HepG2 (cell line): Measurements from ENCODE around the gene ACAP3. TPM values are rescaled to one million over a fixed set of nuclear protein-coding genes. Genes with fewer than 3 reads are reported as not detected.
A peak's percentile ranks its signal among the peaks of the same experiment; 100 is the strongest.

ENCODE experiments used
- BATF2 ChIP-seq: sonication (generic); formaldehyde crosslinking; IDR thresholded peaks from 2 replicates; pipeline ENCODE4 v1.8.0; 2022; ENCODE audit warnings: mild to moderate bottlenecking, missing genetic modification reagents, moderate library complexity
- CBX1 ChIP-seq: IDR thresholded peaks from one replicate; pipeline ENCODE4 v1.6.1; 2016; ENCODE audit warnings: antibody characterized with exemption, low read depth
- HIC2 ChIP-seq: sonication (generic); formaldehyde crosslinking; IDR thresholded peaks from 2 replicates; pipeline ENCODE4 v1.9.0; 2022; ENCODE audit warnings: low read depth, missing genetic modification reagents
- KLF11 ChIP-seq: IDR thresholded peaks from 2 replicates; pipeline ENCODE4 v1.6.1; 2016; ENCODE audit warnings: missing compliant biosample characterization
- KLF16 ChIP-seq, 2 experiments: sonication (generic) in 1 of 2; formaldehyde crosslinking in 1 of 2; IDR thresholded peaks; 2 replicates each; pipeline versions ENCODE4 v1.6.1 to v1.8.0; 2016 to 2023; ENCODE audit warnings: missing genetic modification reagents in 2 of 2, missing compliant biosample characterization in 1 of 2
- MZF1 ChIP-seq: sonication (generic); formaldehyde crosslinking; IDR thresholded peaks from 2 replicates; pipeline ENCODE4 v1.8.1; 2023; ENCODE audit warnings: mild to moderate bottlenecking, missing genetic modification reagents, borderline replicate concordance
- NFAT5 ChIP-seq: sonication (generic); formaldehyde crosslinking; IDR thresholded peaks from 2 replicates; pipeline ENCODE4 v1.4.0; 2020; ENCODE audit warnings: missing genetic modification reagents
- RBFOX2 ChIP-seq: fragments of 200-400 bp; formaldehyde crosslinking; IDR thresholded peaks from 2 replicates; pipeline ENCODE4 v1.6.1; 2017; ENCODE audit warnings: low read depth, mild to moderate bottlenecking, low read length
- SIN3A ChIP-seq: IDR thresholded peaks from 2 replicates; pipeline ENCODE4 v1.6.1; 2011; ENCODE audit warnings: low read depth, mild to moderate bottlenecking, control low read depth, low read length, borderline replicate concordance
- SOX13 ChIP-seq, 3 experiments: fragments of 450-650 bp in 1 of 3; sonication (generic) in 1 of 3; formaldehyde crosslinking in 1 of 3; IDR thresholded peaks in 2 of 3; conservative IDR thresholded peaks in 1 of 3; 2 replicates each; pipeline versions ENCODE4 v1.5.0 to v1.6.1; 2016 to 2020; ENCODE audit warnings: antibody characterized with exemption in 1 of 3, mild to moderate bottlenecking in 1 of 3, missing compliant biosample characterization in 1 of 3, missing genetic modification reagents in 1 of 3, moderate library complexity in 1 of 3
- TBX2 ChIP-seq: sonication (generic); formaldehyde crosslinking; IDR thresholded peaks from 2 replicates; pipeline ENCODE4 v1.5.0; 2020; ENCODE audit warnings: missing genetic modification reagents, mild to moderate bottlenecking, borderline replicate concordance
- XBP1 ChIP-seq: sonication (generic); formaldehyde crosslinking; IDR thresholded peaks from 2 replicates; pipeline ENCODE4 v1.5.0; 2020; ENCODE audit warnings: missing genetic modification reagents
- ZBTB37 ChIP-seq: sonication (generic); formaldehyde crosslinking; IDR thresholded peaks from 2 replicates; pipeline ENCODE4 v1.4.0; 2020; ENCODE audit warnings: mild to moderate bottlenecking, missing genetic modification reagents
- ZC3H13 ChIP-seq: sonication (generic); formaldehyde crosslinking; IDR thresholded peaks from 2 replicates; pipeline ENCODE4 v1.8.1; 2023; ENCODE audit warnings: mild to moderate bottlenecking, missing genetic modification reagents, moderate library complexity
- ZNF10 ChIP-seq: sonication (generic); formaldehyde crosslinking; IDR thresholded peaks from 2 replicates; pipeline ENCODE4 v1.4.0; 2020; ENCODE audit warnings: mild to moderate bottlenecking, low read depth, missing genetic modification reagents, borderline replicate concordance
- ZNF12 ChIP-seq: sonication (generic); formaldehyde crosslinking; IDR thresholded peaks from 2 replicates; pipeline ENCODE4 v1.5.0; 2020; ENCODE audit warnings: missing genetic modification reagents
- ZNF331 ChIP-seq: sonication (generic); formaldehyde crosslinking; IDR thresholded peaks from 2 replicates; pipeline ENCODE4 v1.4.0; 2020; ENCODE audit warnings: missing genetic modification reagents
- ZNF33B ChIP-seq: sonication (generic); formaldehyde crosslinking; IDR thresholded peaks from 2 replicates; pipeline ENCODE4 v1.5.1; 2020; ENCODE audit warnings: mild to moderate bottlenecking, missing genetic modification reagents
- ZNF607 ChIP-seq: sonication (generic); formaldehyde crosslinking; IDR thresholded peaks from 2 replicates; pipeline ENCODE4 v1.5.1; 2020; ENCODE audit warnings: missing genetic modification reagents, mild to moderate bottlenecking, borderline replicate concordance
- ZNF749 ChIP-seq: sonication (generic); formaldehyde crosslinking; IDR thresholded peaks from 2 replicates; pipeline ENCODE4 v1.8.0; 2022; ENCODE audit warnings: mild to moderate bottlenecking, missing genetic modification reagents, moderate library complexity, borderline replicate concordance
- polyA plus RNA-seq, 8 experiments: library from polyadenylated mRNA; depleted of rRNA in 3 of 8; stranded (reverse) in 7 of 8; unstranded in 1 of 8; fragments of >200 nt; fragmentation: Illumina TruSeq in 4 of 8; extraction: Trizol in 4 of 8; gene quantifications; 2 replicates each; pipeline versions ENCODE4 v1.2.1 to v1.2.3, GENCODE V29; 2011 to 2016; ENCODE audit warnings: low read depth in 4 of 8, missing spikeins in 1 of 8, mixed read lengths in 1 of 8; ENCODE audit not compliant: insufficient read depth in 1 of 8
- total RNA-seq, 5 experiments: library from RNA; depleted of rRNA; stranded (reverse); fragments of >200 nt; fragmentation: Illumina TruSeq; extraction: Trizol; gene quantifications; 2 replicates each; pipeline ENCODE4 v1.2.3, GENCODE V29; 2016; ENCODE audit warnings: low read depth in 1 of 5

The ACAP3 gene
- total and polyA plus RNA-seq, 2 of the 13 experiments (the other 11 are each of a cell fraction or from before 2014, with no cell fraction given), result 29.4 to 50.8 TPM

- TF ChIP-seq ZNF10 (CRISPR knock-in tag) (no peak), CBX1 (no peak), SOX13 (IDR thresholded peaks at IDR 0.05) (no peak), SOX13 (CRISPR knock-in tag; conservative IDR thresholded peaks at IDR 0.05 in 1 of 2, IDR thresholded peaks at IDR 0.05 in 1 of 2) (0 out of 4 replicates have a peak, but pooled peaks of 1 of the 2 experiments have one; percentile 21), ZBTB37 (CRISPR knock-in tag) (0 out of 2 replicates have a peak, but pooled peaks have one; percentile 64), MZF1 (CRISPR knock-in tag) (no peak), ZNF607 (CRISPR knock-in tag) (peak; percentile 83), ZNF749 (CRISPR knock-in tag) (0 out of 2 replicates have a peak, but pooled peaks have one; percentile 63), ZNF331 (CRISPR knock-in tag) (peak; percentile 66; the same call in 1 of the 2 replicates), ZNF12 (CRISPR knock-in tag) (0 out of 2 replicates have a peak, but pooled peaks have one; percentile 56), ZC3H13 (CRISPR knock-in tag) (peak; percentile 55; the same call in 1 of the 2 replicates), KLF11 (peak; percentile 76; the same call in 1 of the 2 replicates), SIN3A (peak; percentile 90), RBFOX2 (no peak; the same call in none of the 2 replicates), BATF2 (CRISPR knock-in tag) (peak; percentile 87; the same call in 1 of the 2 replicates), TBX2 (peak; percentile 77), NFAT5 (CRISPR knock-in tag) (peak; percentile 91), ZNF33B (CRISPR knock-in tag) (no peak), HIC2 (0 out of 2 replicates have a peak, but pooled peaks have one; percentile 46), XBP1 (CRISPR knock-in tag) (no peak), KLF16 (CRISPR knock-in tag; IDR thresholded peaks at IDR 0.05) (peak in 1 of 2 experiments; percentile 70; a peak in 1 of 4 replicates)
Observed at GRCh38 chr1:1334835-1335234, 27.1 kb upstream of the ACAP3 start (continued).
